Prostate gland (tissue), 2 donors: ENCODE results near the gene SERPINB13. TPM values are rescaled to one million over a fixed set of nuclear protein-coding genes. Genes with fewer than 3 reads are reported as not detected.

ENCODE experiments used
- DNase-seq: peaks from one replicate; pipeline ENCODE4 v3.0.0-alpha.2; 2019; ENCODE audit warnings: low spot score
- H3K27ac ChIP-seq, 2 donors: fragments of 200-600 bp; sonication (generic); 2 replicates each; pipeline ENCODE4 v1.5.1; 2017 to 2019
- H3K27me3 ChIP-seq: fragments of 200-600 bp; sonication (generic); replicated peaks from 2 replicates; pipeline ENCODE4 v1.5.1; 2019; ENCODE audit not compliant: insufficient read depth
- H3K36me3 ChIP-seq, 2 donors: fragments of 200-600 bp; sonication (generic); 1 replicate in 1 of 2; 2 replicates in 1 of 2; pipeline versions ENCODE4 v1.5.1 to v1.8.1; 2017 to 2019
- H3K4me1 ChIP-seq: fragments of 200-600 bp; sonication (generic); replicated peaks from 2 replicates; pipeline ENCODE4 v1.5.1; 2019
- H3K4me3 ChIP-seq, 2 donors: fragments of 200-600 bp; sonication (generic); 2 replicates each; pipeline ENCODE4 v1.5.1; 2017 to 2019
- H3K9me3 ChIP-seq: fragments of 200-600 bp; sonication (generic); 2 replicates; pipeline ENCODE4 v1.5.1; 2017
- CTCF ChIP-seq, 4 experiments: fragments of 200-600 bp in 2 of 4; fragments of 450-650 bp in 2 of 4; sonication (generic) in 2 of 4; IDR thresholded peaks; 1 replicate in 3 of 4; 2 replicates in 1 of 4; pipeline ENCODE4 v1.5.1; 2016 to 2019; ENCODE audit warnings: antibody characterized with exemption in 4 of 4, mild to moderate bottlenecking in 2 of 4, moderate library complexity in 2 of 4
- POLR2A ChIP-seq: fragments of 450-650 bp; IDR thresholded peaks from one replicate; pipeline ENCODE4 v1.6.1; 2016; ENCODE audit warnings: antibody characterized with exemption, mild to moderate bottlenecking
- POLR2AphosphoS5 ChIP-seq: sonication (generic); formaldehyde crosslinking; IDR thresholded peaks from one replicate; pipeline ENCODE4 v1.6.1; 2017; ENCODE audit warnings: antibody characterized with exemption
- WGBS: methylation state at CpG from one replicate; pipeline ENCODE4 v1.1.5; 2018; 5-methylcytosine and 5-hydroxymethylcytosine counted together
- intact Hi-C: fragments of 100-400 bp; cut with DNase I; formaldehyde crosslinking; loops from one replicate; pipeline ENCODE4 v1.14.2; 2022
- total RNA-seq, 2 donors: library from RNA; depleted of rRNA; stranded (reverse); fragments of >200 nt; gene quantifications; one replicate each; pipeline ENCODE4 v1.1.0, GENCODE V29; 2016

The SERPINB13 gene
- total RNA-seq, 2 donors from 2014 or later: 0.57 TPM; not detected in 1

DNA sequence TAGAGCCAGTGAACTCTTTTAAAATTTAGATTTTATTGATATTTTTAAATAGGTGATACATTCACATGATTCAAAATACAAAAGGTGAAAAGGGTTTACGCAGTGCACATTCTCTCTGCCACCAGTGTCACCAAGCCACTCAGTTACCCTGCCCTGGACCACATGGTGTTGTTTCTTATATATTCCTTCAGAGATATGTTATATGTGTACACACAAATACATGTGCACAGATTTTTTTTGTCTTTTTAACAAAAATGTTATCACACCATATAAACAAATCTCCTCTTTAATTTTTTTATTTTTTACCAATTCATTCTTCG, 30.7 kb downstream of the SERPINB13 start:
- DNase-seq: no peak
- intact Hi-C loops: no loop called here
- Histone ChIP-seq H3K27me3 (no peaks in the 10 kb centered on the region), H3K4me1 (no peaks in the 10 kb centered on the region), H3K36me3 (no peaks in the 10 kb centered on the region), H3K4me3 (no peak overlapping the region), H3K27ac (no peak overlapping the region), H3K9me3 (no peaks in the 10 kb centered on the region)
- WGBS: 80% methylated on average over 2 of the region's 2 CpGs
- TF ChIP-seq POLR2A (no peak), POLR2AphosphoS5 (no peak), CTCF (IDR thresholded peaks at IDR 0.05) (no peak)

GRCh38 chr18:63619661-63620060, 32.5 kb downstream of the SERPINB13 start:
- Histone ChIP-seq H3K9me3 (no peaks in the 10 kb centered on the region), H3K36me3 (no peaks in the 10 kb centered on the region), H3K27me3 (no peaks in the 10 kb centered on the region), H3K27ac (no peak overlapping the region), H3K4me1 (no peaks in the 10 kb centered on the region), H3K4me3 (no peak overlapping the region)
- DNase-seq: no peak
- no peak for TF ChIP-seq CTCF (IDR thresholded peaks at IDR 0.05)
- no peak for TF ChIP-seq POLR2AphosphoS5
- no peak for TF ChIP-seq POLR2A
- WGBS: 83% methylated on average over 3 of the region's 3 CpGs
- intact Hi-C loops: no loop called here

DNA sequence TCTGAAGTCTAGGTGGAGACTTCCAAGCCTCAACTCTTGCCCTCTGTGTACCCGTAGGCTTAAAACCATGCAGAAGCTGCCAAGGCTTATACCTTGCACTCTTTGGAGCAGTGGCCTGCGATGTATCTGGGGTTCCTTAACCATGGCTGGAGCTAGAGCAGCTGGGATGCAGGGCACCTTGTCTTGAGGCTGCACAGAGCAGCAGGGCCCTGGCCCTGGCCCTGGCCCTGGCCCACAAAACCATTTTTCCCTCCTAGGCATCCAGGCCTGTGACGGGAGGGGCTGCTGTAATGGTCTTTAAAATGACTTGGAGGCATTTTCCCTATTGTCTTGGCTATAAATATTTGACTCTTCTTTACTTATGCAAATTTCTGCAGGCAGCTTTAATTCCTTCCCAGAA, 37.7 kb downstream of the SERPINB13 start:
- no peak overlapping the region for H3K4me3 ChIP-seq
- WGBS: 89% methylated on average over 3 of the region's 3 CpGs
- H3K27me3 ChIP-seq: no peaks in the 10 kb centered on the region
- H3K9me3 ChIP-seq: no peaks in the 10 kb centered on the region
- no peak for DNase-seq
- no peaks in the 10 kb centered on the region for H3K4me1 ChIP-seq
- TF ChIP-seq POLR2A (no peak), POLR2AphosphoS5 (no peak), CTCF (IDR thresholded peaks at IDR 0.05) (no peak)
- H3K27ac ChIP-seq: no peak overlapping the region
- no peaks in the 10 kb centered on the region for H3K36me3 ChIP-seq
- intact Hi-C loops: no loop called here

DNA sequence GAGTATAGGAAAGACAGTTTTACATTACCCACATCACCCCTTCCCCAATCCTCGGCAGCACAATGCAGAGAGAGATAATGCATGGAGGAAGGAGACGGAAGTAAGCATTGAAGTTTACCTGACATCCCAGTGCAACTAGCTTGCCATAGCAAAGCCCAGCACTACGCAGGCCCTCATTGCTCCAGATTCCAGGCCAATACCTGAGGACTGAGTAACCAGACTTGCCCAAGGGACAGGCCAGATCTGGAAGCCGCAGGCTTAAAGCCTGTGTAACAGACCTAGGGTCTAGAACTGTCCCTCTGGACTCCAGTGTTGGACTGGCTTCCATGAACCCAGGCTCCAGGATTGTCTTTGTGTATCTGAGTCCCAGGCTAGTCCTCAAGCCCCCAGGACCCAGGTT, 39.3 kb downstream of the SERPINB13 start:
- TF ChIP-seq CTCF (IDR thresholded peaks at IDR 0.05): no peak
- TF ChIP-seq POLR2A: no peak
- no peak for TF ChIP-seq POLR2AphosphoS5
- no peak for DNase-seq
- no peaks in the 10 kb centered on the region for H3K27me3 ChIP-seq
- no peaks in the 10 kb centered on the region for H3K36me3 ChIP-seq
- intact Hi-C loops: no loop called here
- no peak overlapping the region for H3K4me3 ChIP-seq
- 86% methylated on average over 4 of the region's 4 CpGs for WGBS
- no peak overlapping the region for H3K27ac ChIP-seq
- H3K9me3 ChIP-seq: no peaks in the 10 kb centered on the region
- no peaks in the 10 kb centered on the region for H3K4me1 ChIP-seq

DNA sequence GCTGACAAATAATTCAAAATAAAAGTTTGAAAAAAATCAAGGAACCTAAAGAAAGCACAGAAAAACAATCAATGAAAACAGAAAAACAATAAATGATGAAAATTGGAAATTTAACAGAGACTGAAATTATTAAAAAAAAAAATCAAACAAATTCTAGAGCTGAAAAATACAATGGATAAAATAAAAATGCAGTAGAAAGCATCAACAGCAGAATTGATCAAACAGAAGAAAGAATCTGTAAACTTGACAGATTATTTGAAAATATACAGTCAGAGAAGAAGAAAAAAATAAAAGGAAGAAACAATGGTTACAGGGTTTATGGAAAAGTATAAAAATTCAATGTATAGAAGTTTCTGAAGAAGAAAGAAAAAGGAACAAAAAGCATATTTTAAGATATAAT, 40.7 kb downstream of the SERPINB13 start:
- no peak for TF ChIP-seq POLR2AphosphoS5
- TF ChIP-seq POLR2A: no peak
- TF ChIP-seq CTCF (IDR thresholded peaks at IDR 0.05): no peak

More for the DNA sequence above, 40.7 kb downstream of the SERPINB13 start:
- intact Hi-C loops: no loop called here
- H3K27ac ChIP-seq: no peak overlapping the region
- H3K27me3 ChIP-seq: no peaks in the 10 kb centered on the region
- no peak overlapping the region for H3K4me3 ChIP-seq
- no peaks in the 10 kb centered on the region for H3K4me1 ChIP-seq
- H3K36me3 ChIP-seq: no peaks in the 10 kb centered on the region
- no peak for DNase-seq
- H3K9me3 ChIP-seq: no peaks in the 10 kb centered on the region
